Endothelial cell of umbilical vein (primary cell): ENCODE data around the gene NBEA. TPM values are rescaled to one million over a fixed set of nuclear protein-coding genes. Genes with fewer than 3 reads are reported as not detected.

Source experiments
- BruUV-seq: library from RNA; stranded (reverse); fragments of 400-500 nt; replicated peaks from 2 replicates; lab custom pipeline; 2021; lab: Mats Ljungman, UMichigan
- CTCF ChIA-PET: fragments of 300-600, 350-600 bp; sonication (Branson Sonifier 250); formaldehyde crosslinking; loops from one replicate; lab custom pipeline; 2021; ENCODE audit warnings: antibody characterized with exemption, inconsistent platforms; lab: Charles Lee
- POLR2A ChIA-PET: fragments of 300-600, 350-600 bp; sonication (Branson Sonifier 250); formaldehyde crosslinking; loops from one replicate; lab custom pipeline; 2021; ENCODE audit warnings: antibody characterized with exemption, inconsistent platforms; lab: Charles Lee
- DNase-seq: peaks from one replicate; pipeline ENCODE4 v3.0.0-alpha.2; 2011; ENCODE audit warnings: low read depth, low spot score
- FAIRE-seq: peaks from 2 replicates; lab custom pipeline; 2011; peaks lifted over from hg19 to GRCh38; lab: Jason Lieb, UNC
- H2AFZ ChIP-seq: 2 replicates; pipeline ENCODE4 v1.6.0; 2012; ENCODE audit warnings: low read depth, low read length, control low read depth, inconsistent platforms
- H3K27ac ChIP-seq: 2 replicates; pipeline ENCODE4 v1.5.1; 2011; ENCODE audit warnings: low read depth, mild to moderate bottlenecking, control low read depth, low read length, moderate library complexity; ENCODE audit not compliant: insufficient read depth
- H3K27me3 ChIP-seq, 2 experiments: 2 replicates each; pipeline versions ENCODE4 v1.6.0 to v1.6.1; 2011; ENCODE audit warnings: low read length in 2 of 2, mixed read lengths in 1 of 2; ENCODE audit not compliant: control insufficient read depth in 2 of 2, insufficient read depth in 2 of 2
- H3K36me3 ChIP-seq, 2 experiments: 2 replicates in 1 of 2; 3 replicates in 1 of 2; pipeline ENCODE4 v1.5.1; 2011; ENCODE audit warnings: low read length in 2 of 2, mild to moderate bottlenecking in 1 of 2, moderate library complexity in 1 of 2; ENCODE audit not compliant: control insufficient read depth in 2 of 2, insufficient read depth in 2 of 2; ENCODE audit errors: extremely low read depth in 1 of 2
- H3K4me1 ChIP-seq: 3 replicates; pipeline ENCODE4 v1.5.1; 2011; ENCODE audit warnings: mild to moderate bottlenecking, low read length; ENCODE audit not compliant: control insufficient read depth, insufficient read depth; ENCODE audit errors: extremely low read depth
- H3K4me2 ChIP-seq: 2 replicates; pipeline ENCODE4 v1.6.1; 2011; ENCODE audit warnings: low read length, control low read depth, mixed read lengths; ENCODE audit not compliant: insufficient read depth
- H3K4me3 ChIP-seq, 3 experiments: fragments of 200-600 bp in 1 of 3; sonication (generic), shearing (Covaris generic) in 1 of 3; replicated peaks in 1 of 3; 2 replicates each; pipeline ENCODE4 v1.5.1; 2011 to 2016; ENCODE audit warnings: control low read depth in 3 of 3, low read length in 3 of 3, mild to moderate bottlenecking in 2 of 3, inconsistent platforms in 1 of 3, low read depth in 1 of 3, moderate library complexity in 1 of 3; ENCODE audit not compliant: insufficient read depth in 1 of 3
- H3K79me2 ChIP-seq: 2 replicates; pipeline ENCODE4 v1.6.0; 2012; ENCODE audit warnings: low read length, inconsistent platforms; ENCODE audit not compliant: control insufficient read depth, insufficient read depth
- H3K9ac ChIP-seq: replicated peaks from 2 replicates; pipeline ENCODE3; 2011; ENCODE audit warnings: low read length, control low read depth; ENCODE audit not compliant: insufficient read depth; ENCODE audit errors: extremely low read depth
- H3K9me1 ChIP-seq: replicated peaks from 3 replicates; pipeline ENCODE4 v1.6.0; 2011; ENCODE audit warnings: mild to moderate bottlenecking, low read length; ENCODE audit not compliant: control insufficient read depth, insufficient read depth; ENCODE audit errors: extremely low read depth
- H3K9me3 ChIP-seq: replicated peaks from 2 replicates; pipeline ENCODE4 v1.5.1; 2012; ENCODE audit warnings: low read length, inconsistent platforms; ENCODE audit not compliant: control insufficient read depth, insufficient read depth
- H4K20me1 ChIP-seq: replicated peaks from 2 replicates; pipeline ENCODE3; 2011; ENCODE audit warnings: mild to moderate bottlenecking, low read length; ENCODE audit not compliant: control insufficient read depth, insufficient read depth; ENCODE audit errors: extremely low read depth
- CTCF ChIP-seq, 2 donors: IDR thresholded peaks; 1 replicate in 1 of 2; 2 replicates in 1 of 2; pipeline ENCODE4 v1.5.1; 2011; ENCODE audit warnings: low read length in 2 of 2, mild to moderate bottlenecking in 2 of 2, moderate library complexity in 2 of 2, control low read depth in 1 of 2, inconsistent platforms in 1 of 2, low read depth in 1 of 2; ENCODE audit not compliant: insufficient read depth in 1 of 2; ENCODE audit errors: extremely low read depth in 1 of 2
- EZH2 ChIP-seq: IDR thresholded peaks from 2 replicates; pipeline ENCODE4 v1.6.1; 2012; ENCODE audit warnings: borderline replicate concordance, low read depth, mild to moderate bottlenecking, moderate library complexity, low read length, inconsistent platforms; ENCODE audit not compliant: severe bottlenecking
- FOS ChIP-seq: IDR thresholded peaks from 2 replicates; pipeline ENCODE4 v1.6.1; 2011; ENCODE audit warnings: mild to moderate bottlenecking, low read length, moderate library complexity, borderline replicate concordance; ENCODE audit not compliant: insufficient read depth
- GATA2 ChIP-seq: IDR thresholded peaks from 2 replicates; pipeline ENCODE4 v1.7.0; 2011; ENCODE audit warnings: low read depth, mild to moderate bottlenecking, moderate library complexity, mixed read lengths, low read length; ENCODE audit not compliant: insufficient read length, insufficient read depth
- JUN ChIP-seq: IDR thresholded peaks from 2 replicates; pipeline ENCODE4 v1.6.1; 2011; ENCODE audit warnings: borderline replicate concordance, low read depth; ENCODE audit not compliant: insufficient read length, insufficient read depth
- MAX ChIP-seq: IDR thresholded peaks from 2 replicates; pipeline ENCODE4 v1.6.1; 2011; ENCODE audit not compliant: insufficient read depth, insufficient read length
- MYC ChIP-seq: IDR thresholded peaks from one replicate; pipeline ENCODE4 v1.6.1; 2011; ENCODE audit warnings: mild to moderate bottlenecking, low read depth, low read length
- POLR2A ChIP-seq: IDR thresholded peaks from 2 replicates; pipeline ENCODE4 v1.6.1; 2012; ENCODE audit warnings: low read depth, mild to moderate bottlenecking, control low read depth, low read length
- POLR2AphosphoS5 ChIP-seq: IDR thresholded peaks from 2 replicates; pipeline ENCODE4 v1.6.1; 2012; ENCODE audit warnings: low read depth, mild to moderate bottlenecking, control low read depth, low read length, moderate library complexity; ENCODE audit not compliant: insufficient read depth
- dilution Hi-C: fragments of 300-500 bp; cut with MboI; formaldehyde crosslinking; loops from one replicate; pipeline ENCODE4 v1.15.0; 2019; ENCODE audit warnings: low sequenced_read_pairs; ENCODE audit not compliant: extremely low pct_ligation_motif_present
- intact Hi-C: fragments of 100-400 bp; cut with micrococcal nuclease; formaldehyde crosslinking; loops from one replicate; pipeline ENCODE4 v1.10.0; 2022
- polyA plus RNA-seq, 4 experiments: library from polyadenylated mRNA; depleted of rRNA in 3 of 4; stranded (reverse) in 3 of 4; unstranded in 1 of 4; fragments of >200 nt; gene quantifications; 2 replicates each; pipeline versions ENCODE4 v1.2.1 to v1.2.3, GENCODE V29; 2011 to 2012; ENCODE audit warnings: missing spikeins in 1 of 4
- total RNA-seq: library from RNA; stranded (reverse); gene quantifications from 2 replicates; pipeline ENCODE4 v1.2.3, GENCODE V29; 2021

NBEA gene
- total and polyA plus RNA-seq, 2 donors (not counting 3 experiments of a cell fraction or from before 2014, with no cell fraction given): 3.0 to 4.8 TPM

GRCh38 chr13:35345992-35346391 is 403.9 kb downstream of the NBEA start:
- no peaks in the 10 kb centered on the region for H3K9me1 ChIP-seq
- H3K36me3 ChIP-seq: no peaks in the 10 kb centered on the region
- H3K27ac ChIP-seq: no peak overlapping the region
- ChIA-PET POLR2A (no interaction called here), CTCF (interaction anchor here (1.0 kb wide), 1 partner anchor 196 kb away, joined by 3 read pairs; no protein-coding TSS in a partner anchor)
- H3K9ac ChIP-seq: no peak overlapping the region
- no peak for DNase-seq
- H3K4me1 ChIP-seq: peaks cover 13% of the 10 kb centered on the region
- H3K79me2 ChIP-seq: no peaks in the 10 kb centered on the region
- intact Hi-C loops: no loop called here
- TF ChIP-seq FOS (no peak), CTCF (IDR thresholded peaks at IDR 0.05; ENCODE audit: extremely low read depth in 1 of 2, insufficient read depth in 1 of 2, low read depth in 1 of 2, low read length in 2 of 2) (no peak), POLR2A (no peak), GATA2 (no peak), EZH2 (no peak), POLR2AphosphoS5 (no peak), JUN (no peak), MYC (no peak), MAX (no peak)
- no peak overlapping the region for H3K4me2 ChIP-seq
- no TSS peak for BruUV-seq
- no peaks in the 10 kb centered on the region for H3K9me3 ChIP-seq
- no peak overlapping the region for H2AFZ ChIP-seq
- no peaks in the 10 kb centered on the region for H3K27me3 ChIP-seq
- no peaks in the 10 kb centered on the region for H4K20me1 ChIP-seq
- FAIRE-seq: no peak
- H3K4me3 ChIP-seq: no peak overlapping the region
- dilution Hi-C loops: no loop called here
